HEK293 (cell line): Measurements from ENCODE around the gene TCF12.

Source experiments
- CTCF ChIA-PET: fragments of 350-600 bp; formaldehyde crosslinking; extraction: SDS; loops from one replicate; lab custom pipeline; 2021; ENCODE audit warnings: antibody characterized with exemption; lab: Yijun Ruan, JAX
- POLR2A ChIA-PET: fragments of 300-600 bp; formaldehyde crosslinking; extraction: SDS; loops from one replicate; lab custom pipeline; 2020; ENCODE audit warnings: antibody characterized with exemption, inconsistent platforms; lab: Yijun Ruan, JAX
- H3K27ac ChIP-seq: fragments of 200-500 bp; sonication (Bioruptor generic); 2 replicates; pipeline ENCODE4 v1.5.1; 2014; ENCODE audit warnings: low read depth, low read length, control low read depth, inconsistent platforms; ENCODE audit errors: extremely low read depth
- H3K36me3 ChIP-seq, 2 experiments: fragments of 200-500 bp in 1 of 2; sonication (Bioruptor generic) in 1 of 2; 1 replicate in 1 of 2; 2 replicates in 1 of 2; pipeline ENCODE4 v1.5.1; 2014 to 2017; ENCODE audit warnings: inconsistent platforms in 2 of 2, low read length in 2 of 2; ENCODE audit not compliant: control insufficient read depth in 2 of 2, insufficient read depth in 1 of 2
- H3K4me1 ChIP-seq: fragments of 200-500 bp; sonication (Bioruptor generic); 2 replicates; pipeline ENCODE4 v1.5.1; 2014; ENCODE audit warnings: mild to moderate bottlenecking, low read length, inconsistent platforms; ENCODE audit not compliant: control insufficient read depth, insufficient read depth
- H3K4me3 ChIP-seq: 2 replicates; pipeline ENCODE4 v1.5.1; 2011; ENCODE audit warnings: low read depth, mild to moderate bottlenecking, control low read depth, low read length, moderate library complexity
- H3K9me3 ChIP-seq: fragments of 200-500 bp; sonication (Bioruptor generic); 2 replicates; pipeline ENCODE4 v1.5.1; 2014; ENCODE audit warnings: low read depth, low read length, inconsistent platforms; ENCODE audit not compliant: control insufficient read depth, insufficient read depth
- CTCF ChIP-seq: fragments of 450-650 bp; formaldehyde crosslinking; IDR thresholded peaks from 2 replicates; pipeline ENCODE4 v1.5.1; 2016; ENCODE audit warnings: missing biosample characterization, missing genetic modification characterization
- GLIS1 ChIP-seq: fragments of 450-650 bp; formaldehyde crosslinking; IDR thresholded peaks from 2 replicates; pipeline ENCODE4 v1.5.1; 2016; ENCODE audit warnings: missing biosample characterization, missing genetic modification characterization
- MEIS1 ChIP-seq: sonication (generic); formaldehyde crosslinking; IDR thresholded peaks from 2 replicates; pipeline ENCODE4 v1.8.1; 2022; ENCODE audit warnings: missing genetic modification reagents, mild to moderate bottlenecking, borderline replicate concordance
- PRDM6 ChIP-seq: fragments of 450-650 bp; formaldehyde crosslinking; IDR thresholded peaks from 2 replicates; pipeline ENCODE4 v1.5.1; 2017; ENCODE audit warnings: missing biosample characterization, missing genetic modification characterization
- SALL2 ChIP-seq: fragments of 450-650 bp; formaldehyde crosslinking; IDR thresholded peaks from 2 replicates; pipeline ENCODE4 v1.5.0; 2017; ENCODE audit warnings: missing biosample characterization, mild to moderate bottlenecking, missing genetic modification characterization, borderline replicate concordance
- SCRT2 ChIP-seq: fragments of 450-650 bp; formaldehyde crosslinking; IDR thresholded peaks from 2 replicates; pipeline ENCODE4 v1.5.1; 2016; ENCODE audit warnings: missing biosample characterization, missing genetic modification characterization
- ZNF114 ChIP-seq: fragments of 450-650 bp; formaldehyde crosslinking; IDR thresholded peaks from 2 replicates; pipeline ENCODE4 v1.5.0; 2017; ENCODE audit warnings: missing biosample characterization, missing genetic modification characterization
- ZNF214 ChIP-seq: fragments of 450-650 bp; formaldehyde crosslinking; IDR thresholded peaks from 2 replicates; pipeline ENCODE4 v1.5.1; 2017; ENCODE audit warnings: missing biosample characterization, mild to moderate bottlenecking, missing genetic modification characterization, borderline replicate concordance
- ZNF248 ChIP-seq: fragments of 450-650 bp; formaldehyde crosslinking; IDR thresholded peaks from 2 replicates; pipeline ENCODE4 v1.5.1; 2017; ENCODE audit warnings: missing biosample characterization, missing genetic modification characterization
- ZNF335 ChIP-seq: fragments of 450-650 bp; formaldehyde crosslinking; conservative IDR thresholded peaks from 2 replicates; pipeline ENCODE4 v1.5.1; 2016; ENCODE audit warnings: missing biosample characterization, missing genetic modification characterization
- ZNF341 ChIP-seq: fragments of 450-650 bp; formaldehyde crosslinking; IDR thresholded peaks from 2 replicates; pipeline ENCODE4; 2016; ENCODE audit warnings: low read depth, missing biosample characterization, missing genetic modification characterization
- ZNF37A ChIP-seq: fragments of 450-650 bp; IDR thresholded peaks from 2 replicates; pipeline ENCODE4 v1.5.1; 2018; ENCODE audit warnings: missing biosample characterization, missing genetic modification characterization
- ZNF391 ChIP-seq: fragments of 450-650 bp; formaldehyde crosslinking; IDR thresholded peaks from 2 replicates; pipeline ENCODE4 v1.5.1; 2016; ENCODE audit warnings: low read depth, missing biosample characterization, missing genetic modification characterization, borderline replicate concordance
- ZNF473 ChIP-seq: fragments of 450-650 bp; formaldehyde crosslinking; IDR thresholded peaks from 2 replicates; pipeline ENCODE4 v1.5.1; 2017; ENCODE audit warnings: missing biosample characterization, missing genetic modification characterization
- ZNF510 ChIP-seq: fragments of 450-650 bp; formaldehyde crosslinking; IDR thresholded peaks from 2 replicates; pipeline ENCODE4 v1.5.1; 2018; ENCODE audit warnings: mild to moderate bottlenecking, missing genetic modification characterization, missing biosample characterization; ENCODE audit not compliant: insufficient replicate concordance
- ZNF560 ChIP-seq: fragments of 450-650 bp; formaldehyde crosslinking; IDR thresholded peaks from 2 replicates; pipeline ENCODE4 v1.5.1; 2017; ENCODE audit warnings: missing biosample characterization, missing genetic modification characterization, borderline replicate concordance
- ZNF701 ChIP-seq: fragments of 450-650 bp; formaldehyde crosslinking; IDR thresholded peaks from 2 replicates; pipeline ENCODE4 v1.5.1; 2016; ENCODE audit warnings: missing biosample characterization, missing genetic modification characterization
- ZNF707 ChIP-seq: fragments of 450-650 bp; formaldehyde crosslinking; IDR thresholded peaks from 2 replicates; pipeline ENCODE4 v1.5.1; 2016; ENCODE audit warnings: missing biosample characterization, missing genetic modification characterization
- ZSCAN23 ChIP-seq: fragments of 450-650 bp; formaldehyde crosslinking; IDR thresholded peaks from 2 replicates; pipeline ENCODE4 v1.5.1; 2016; ENCODE audit warnings: missing biosample characterization, missing genetic modification characterization
- TF ChIP-seq, protein P1 (sequence below): fragments of 450-650 bp; formaldehyde crosslinking; IDR thresholded peaks from 2 replicates; pipeline ENCODE4 v1.5.1; 2016; ENCODE audit warnings: missing biosample characterization, missing genetic modification characterization, low read depth

The TCF12 gene

GRCh38 chr15:57134851-57135250 lies 216.4 kb downstream of the TCF12 start:
- H3K9me3 ChIP-seq: no peaks in the 10 kb centered on the region
- CTCF ChIA-PET: interaction anchor here (0.6 to 1.1 kb wide), 3 partner anchors 11 to 162 kb away, joined by 3 to 4 read pairs (median 4); no protein-coding TSS in a partner anchor
- no peaks in the 10 kb centered on the region for H3K36me3 ChIP-seq
- TF ChIP-seq PRDM6 (tag by site-specific recombination) (peak; percentile 92), ZNF214 (tag by site-specific recombination) (no peak)
- POLR2A ChIA-PET: no interaction called here
- no peak overlapping the region for H3K27ac ChIP-seq
- peaks cover 3% of the 10 kb centered on the region; the same call in 1 of the 2 replicates for H3K4me1 ChIP-seq
- no peak overlapping the region for H3K4me3 ChIP-seq

DNA sequence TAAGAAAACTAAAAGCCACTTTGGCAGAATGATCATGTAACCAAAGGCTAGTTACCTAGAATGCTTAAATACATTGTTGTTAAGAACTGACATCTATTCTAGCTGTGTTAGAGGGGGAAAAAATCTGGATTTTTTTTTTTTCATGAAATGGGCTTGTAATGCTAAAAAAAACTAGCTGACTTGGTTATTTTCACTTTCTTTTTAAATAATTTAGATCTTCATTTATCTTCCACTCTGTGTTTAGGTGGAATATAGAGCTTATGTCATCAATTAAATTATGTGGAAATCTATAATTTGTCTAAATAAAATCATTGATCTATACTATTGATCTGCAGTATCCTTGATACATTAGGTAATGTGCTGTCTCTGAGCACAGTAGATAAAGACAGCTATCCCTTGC lies 217.4 kb downstream of the TCF12 start:
- Histone ChIP-seq H3K36me3 (no peaks in the 10 kb centered on the region), H3K4me1 (peaks cover 3% of the 10 kb centered on the region; the same call in 1 of the 2 replicates), H3K27ac (no peak overlapping the region), H3K9me3 (no peaks in the 10 kb centered on the region), H3K4me3 (no peak overlapping the region)
- TF ChIP-seq ZNF248: no peak
- no peak for TF ChIP-seq GLIS1 (tag by site-specific recombination)
- ChIA-PET CTCF (interaction anchor here (1.1 to 1.3 kb wide), 2 partner anchors 9 to 10 kb away, joined by 4 read pairs; no protein-coding TSS in a partner anchor), POLR2A (interaction anchor here (0.7 to 0.8 kb wide), 2 partner anchors 216 to 341 kb away, joined by 3 to 5 read pairs; no protein-coding TSS in a partner anchor)

DNA sequence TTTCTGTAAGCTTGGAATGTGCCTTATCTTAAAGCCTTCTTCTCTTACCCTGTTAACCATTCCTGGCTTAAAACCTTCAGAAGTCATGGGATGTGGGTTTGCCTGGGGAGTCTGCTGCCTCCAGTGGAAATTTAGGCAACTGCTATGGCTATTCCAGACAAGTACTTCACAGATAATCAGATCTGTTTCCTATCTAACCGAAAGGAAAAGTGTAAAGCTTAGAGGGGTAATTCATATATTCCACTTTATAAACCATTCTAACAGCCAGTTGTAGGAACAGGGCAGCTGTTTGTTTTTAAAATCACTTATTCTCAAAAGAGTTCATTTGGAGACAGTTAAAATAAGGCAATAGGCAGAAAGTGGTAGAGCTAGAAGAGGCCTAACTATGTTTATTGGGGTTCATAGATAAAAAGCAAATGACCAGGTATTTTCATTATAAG lies 219.9 kb downstream of the TCF12 start:
- H3K4me1 ChIP-seq: no peaks in the 10 kb centered on the region; the same call in 1 of the 2 replicates
- no peak overlapping the region for H3K27ac ChIP-seq
- ChIA-PET CTCF (interaction anchor here (0.6 to 1.7 kb wide), 15 partner anchors 9 to 663 kb away, joined by 3 to 7 read pairs (median 3); partner anchors contain the start of gene TCF12), POLR2A (no interaction called here)
- H3K4me3 ChIP-seq: no peak overlapping the region
- no peaks in the 10 kb centered on the region for H3K36me3 ChIP-seq
- H3K9me3 ChIP-seq: no peaks in the 10 kb centered on the region
- TF ChIP-seq CTCF: 0 out of 2 replicates have a peak, but pooled peaks have one; percentile 8
- peak; percentile 27; the same call in 1 of the 2 replicates for TF ChIP-seq ZNF341 (tag by site-specific recombination)
- no peak for TF ChIP-seq ZNF391 (tag by site-specific recombination)
- TF ChIP-seq, all 188 proteins: peak for 2

- CTCF ChIA-PET: interaction anchor here (1.2 kb wide), 1 partner anchor 384 kb away, joined by 4 read pairs; no protein-coding TSS in a partner anchor
- Histone ChIP-seq H3K4me1 (peaks cover 5% of the 10 kb centered on the region; the same call in 1 of the 2 replicates), H3K4me3 (no peak overlapping the region), H3K9me3 (no peaks in the 10 kb centered on the region), H3K27ac (no peak overlapping the region), H3K36me3 (no peaks in the 10 kb centered on the region)
- no peak for TF ChIP-seq ZSCAN23 (tag by site-specific recombination)
- no peak for TF ChIP-seq ZNF37A (tag by site-specific recombination)
- TF ChIP-seq ZNF510: no peak
- no peak for TF ChIP-seq SCRT2 (tag by site-specific recombination)
- no peak for TF ChIP-seq ZNF707 (tag by site-specific recombination)
- TF ChIP-seq, protein P1, sequence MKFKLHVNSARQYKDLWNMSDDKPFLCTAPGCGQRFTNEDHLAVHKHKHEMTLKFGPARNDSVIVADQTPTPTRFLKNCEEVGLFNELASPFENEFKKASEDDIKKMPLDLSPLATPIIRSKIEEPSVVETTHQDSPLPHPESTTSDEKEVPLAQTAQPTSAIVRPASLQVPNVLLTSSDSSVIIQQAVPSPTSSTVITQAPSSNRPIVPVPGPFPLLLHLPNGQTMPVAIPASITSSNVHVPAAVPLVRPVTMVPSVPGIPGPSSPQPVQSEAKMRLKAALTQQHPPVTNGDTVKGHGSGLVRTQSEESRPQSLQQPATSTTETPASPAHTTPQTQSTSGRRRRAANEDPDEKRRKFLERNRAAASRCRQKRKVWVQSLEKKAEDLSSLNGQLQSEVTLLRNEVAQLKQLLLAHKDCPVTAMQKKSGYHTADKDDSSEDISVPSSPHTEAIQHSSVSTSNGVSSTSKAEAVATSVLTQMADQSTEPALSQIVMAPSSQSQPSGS (tag by site-specific recombination): no peak
- TF ChIP-seq ZNF335 (tag by site-specific recombination): no peak
- TF ChIP-seq PRDM6 (tag by site-specific recombination): no peak
- no peak for TF ChIP-seq ZNF473 (tag by site-specific recombination)
- TF ChIP-seq ZNF114 (tag by site-specific recombination): no peak
- TF ChIP-seq ZNF560: no peak
- no peak for TF ChIP-seq SALL2 (tag by site-specific recombination)
- TF ChIP-seq ZNF701 (tag by site-specific recombination): no peak
- no peak for TF ChIP-seq MEIS1 (CRISPR knock-in tag)
- POLR2A ChIA-PET: no interaction called here
Measured at GRCh38 chr15:57143511-57144078, 225.2 kb downstream of the TCF12 start.
